ENCODE measurements around the gene SLC2A3. TPM values are rescaled to one million over a fixed set of nuclear protein-coding genes. Genes with fewer than 3 reads are reported as not detected.
A peak's percentile ranks its signal among the peaks of the same experiment; 100 is the strongest.
"Not testable (repeated sequence)": the region's sequence is repeated elsewhere in the genome, so short reads cannot be mapped to it uniquely, and the experiment has no call there.

The SLC2A3 gene
- total RNA-seq, 1 experiment from 2014 or later, result 3,303 TPM

GRCh38 chr12:7961395-7962178 lies 25.6 kb upstream of the SLC2A3 start:
- no peak for TF ChIP-seq CTCF (IDR thresholded peaks at IDR 0.05; ENCODE audit: insufficient read depth in 1 of 2, low read depth in 1 of 2, low read length in 1 of 2, severe bottlenecking in 1 of 2, unreplicated experiment in 1 of 2)
- peak in 1 of 2 experiments; percentile 31 for DNase-seq
- H3K27ac Mint-ChIP-seq (ENCODE audit: unreplicated experiment), result peak overlapping the region; percentile 47
- no peaks in the 10 kb centered on the region for H3K36me3 ChIP-seq (ENCODE audit: control insufficient read depth, insufficient read depth, low read length)
- peaks cover 65% of the 10 kb centered on the region for H3K36me3 Mint-ChIP-seq (ENCODE audit: insufficient read depth, unreplicated experiment)
- H3K4me3 Mint-ChIP-seq (ENCODE audit: unreplicated experiment), result peak overlapping the region; percentile 73
- H3K27me3 ChIP-seq (replicated peaks; ENCODE audit: control insufficient read depth, insufficient read depth, low read length), result no peaks in the 10 kb centered on the region
- intact Hi-C loops (cut with micrococcal nuclease; ENCODE audit: unreplicated experiment), result no loop called here
- no peaks in the 10 kb centered on the region for H3K9me3 ChIP-seq
- H3K27me3 Mint-ChIP-seq (ENCODE audit: insufficient read depth, unreplicated experiment), result no peaks in the 10 kb centered on the region
- CTCF ChIA-PET, result interaction anchor here (0.7 to 3.1 kb wide), 10 partner anchors 9 to 1256 kb away, joined by 3 to 91 read pairs (median 6); partner anchors contain the start of gene SLC2A3
- H3K4me1 ChIP-seq, result peaks cover 56% of the 10 kb centered on the region
- peak overlapping the region; percentile 58 for H3K4me3 ChIP-seq (ENCODE audit: low read depth, low read length)
- POLR2A ChIA-PET, result interaction anchor here (0.6 to 13.7 kb wide), 13 partner anchors 9 to 269 kb away, joined by 3 to 749 read pairs (median 5); partner anchors contain the start of gene SLC2A3
- no peaks in the 10 kb centered on the region for H3K9me3 Mint-ChIP-seq (ENCODE audit: unreplicated experiment)
- no TSS peak for BruUV-seq (replicated peaks)
- peaks cover 45% of the 10 kb centered on the region for H3K4me1 Mint-ChIP-seq (ENCODE audit: low read depth, unreplicated experiment)

- no peaks in the 10 kb centered on the region for H3K27me3 Mint-ChIP-seq (ENCODE audit: insufficient read depth, unreplicated experiment)
- DNase-seq, result peak; percentile 87 to 91
- POLR2A ChIA-PET, result interaction anchor here (0.7 to 13.7 kb wide), 9 partner anchors 10 to 108 kb away, joined by 3 to 749 read pairs (median 5); partner anchors contain the start of genes FOXJ2 and SLC2A3
- Histone ChIP-seq H3K9me3 (no peaks in the 10 kb centered on the region), H3K36me3 (ENCODE audit: control insufficient read depth, insufficient read depth, low read length) (no peaks in the 10 kb centered on the region), H3K4me1 (peaks cover 55% of the 10 kb centered on the region), H3K27me3 (replicated peaks; ENCODE audit: control insufficient read depth, insufficient read depth, low read length) (no peaks in the 10 kb centered on the region), H3K4me3 (ENCODE audit: low read depth, low read length) (peak overlapping the region; percentile 58)
- BruUV-seq (replicated peaks), result no TSS peak
- no peak for TF ChIP-seq CTCF (IDR thresholded peaks at IDR 0.05; ENCODE audit: insufficient read depth in 1 of 2, low read depth in 1 of 2, low read length in 1 of 2, severe bottlenecking in 1 of 2, unreplicated experiment in 1 of 2)
- peaks cover 43% of the 10 kb centered on the region for H3K4me1 Mint-ChIP-seq (ENCODE audit: low read depth, unreplicated experiment)
- H3K4me3 Mint-ChIP-seq (ENCODE audit: unreplicated experiment), result peak overlapping the region; percentile 73
- no peaks in the 10 kb centered on the region for H3K9me3 Mint-ChIP-seq (ENCODE audit: unreplicated experiment)
- CTCF ChIA-PET, result interaction anchor here (1.0 to 3.1 kb wide), 10 partner anchors 11 to 153 kb away, joined by 3 to 91 read pairs (median 4); partner anchors contain the start of genes FOXJ2 and SLC2A3
- peaks cover 50% of the 10 kb centered on the region for H3K36me3 Mint-ChIP-seq (ENCODE audit: insufficient read depth, unreplicated experiment)
- peak overlapping the region; percentile 47 for H3K27ac Mint-ChIP-seq (ENCODE audit: unreplicated experiment)
- intact Hi-C loops (cut with micrococcal nuclease; ENCODE audit: unreplicated experiment), result loop anchor here (1.0 kb wide), 5 partner anchors 11 to 36 kb away; partner anchors contain the start of gene SLC2A3
These were observed 23.7 kb upstream of the SLC2A3 start for GRCh38 chr12:7959701-7960121.

GRCh38 chr12:7959278-7959677 lies 23.3 kb upstream of the SLC2A3 start:
- no TSS peak for BruUV-seq (replicated peaks)
- Histone ChIP-seq H3K4me3 (ENCODE audit: low read depth, low read length) (peak overlapping the region; percentile 58; the same call in 1 of the 2 replicates), H3K27me3 (replicated peaks; ENCODE audit: control insufficient read depth, insufficient read depth, low read length) (no peaks in the 10 kb centered on the region), H3K9me3 (no peaks in the 10 kb centered on the region), H3K36me3 (ENCODE audit: control insufficient read depth, insufficient read depth, low read length) (no peaks in the 10 kb centered on the region), H3K4me1 (peaks cover 51% of the 10 kb centered on the region)
- peaks cover 46% of the 10 kb centered on the region for H3K36me3 Mint-ChIP-seq (ENCODE audit: insufficient read depth, unreplicated experiment)
- intact Hi-C loops (cut with micrococcal nuclease; ENCODE audit: unreplicated experiment), result no loop called here
- TF ChIP-seq CTCF (IDR thresholded peaks at IDR 0.05; ENCODE audit: insufficient read depth in 1 of 2, low read depth in 1 of 2, low read length in 1 of 2, severe bottlenecking in 1 of 2, unreplicated experiment in 1 of 2), result no peak
- CTCF ChIA-PET, result interaction anchor here (1.0 to 3.1 kb wide), 7 partner anchors 11 to 73 kb away, joined by 3 to 91 read pairs (median 5); partner anchors contain the start of genes FOXJ2 and SLC2A3
- H3K27me3 Mint-ChIP-seq (ENCODE audit: insufficient read depth, unreplicated experiment), result no peaks in the 10 kb centered on the region
- H3K4me3 Mint-ChIP-seq (ENCODE audit: unreplicated experiment), result peak overlapping the region; percentile 73
- peak overlapping the region; percentile 47 for H3K27ac Mint-ChIP-seq (ENCODE audit: unreplicated experiment)
- peak in 1 of 2 experiments; percentile 29 for DNase-seq
- POLR2A ChIA-PET, result interaction anchor here (0.7 to 13.7 kb wide), 7 partner anchors 10 to 42 kb away, joined by 3 to 749 read pairs (median 5); partner anchors contain the start of gene SLC2A3
- H3K4me1 Mint-ChIP-seq (ENCODE audit: low read depth, unreplicated experiment), result peaks cover 38% of the 10 kb centered on the region
- H3K9me3 Mint-ChIP-seq (ENCODE audit: unreplicated experiment), result no peaks in the 10 kb centered on the region

- intact Hi-C loops (cut with micrococcal nuclease; ENCODE audit: unreplicated experiment); H3K4me3 ChIP-seq (ENCODE audit: low read depth, low read length); H3K27me3 ChIP-seq (replicated peaks; ENCODE audit: control insufficient read depth, insufficient read depth, low read length); H3K27ac Mint-ChIP-seq (ENCODE audit: unreplicated experiment); H3K4me3 Mint-ChIP-seq (ENCODE audit: unreplicated experiment); H3K9me3 Mint-ChIP-seq (ENCODE audit: unreplicated experiment); H3K9me3 ChIP-seq; H3K27me3 Mint-ChIP-seq (ENCODE audit: insufficient read depth, unreplicated experiment); POLR2A ChIA-PET; BruUV-seq (replicated peaks); CTCF ChIA-PET; H3K36me3 ChIP-seq (ENCODE audit: control insufficient read depth, insufficient read depth, low read length): not testable (repeated sequence)
- peak in 1 of 2 experiments; percentile 17 for DNase-seq
- H3K36me3 Mint-ChIP-seq (ENCODE audit: insufficient read depth, unreplicated experiment), result peaks cover 19% of the 10 kb centered on the region
- peaks cover 22% of the 10 kb centered on the region for H3K4me1 ChIP-seq
- peaks cover 21% of the 10 kb centered on the region for H3K4me1 Mint-ChIP-seq (ENCODE audit: low read depth, unreplicated experiment)
These were observed 18.9 kb upstream of the SLC2A3 start for GRCh38 chr12:7954877-7955276.
